ENCODE measurements around the gene FSCN2. TPM values are rescaled to one million over a fixed set of nuclear protein-coding genes. Genes with fewer than 3 reads are reported as not detected.
"Not testable (repeated sequence)": the region's sequence is repeated elsewhere in the genome, so short reads cannot be mapped to it uniquely, and the experiment has no call there.

The FSCN2 gene
- total RNA-seq, 2 donors from 2014 or later = 7.0 to 13.5 TPM

DNA sequence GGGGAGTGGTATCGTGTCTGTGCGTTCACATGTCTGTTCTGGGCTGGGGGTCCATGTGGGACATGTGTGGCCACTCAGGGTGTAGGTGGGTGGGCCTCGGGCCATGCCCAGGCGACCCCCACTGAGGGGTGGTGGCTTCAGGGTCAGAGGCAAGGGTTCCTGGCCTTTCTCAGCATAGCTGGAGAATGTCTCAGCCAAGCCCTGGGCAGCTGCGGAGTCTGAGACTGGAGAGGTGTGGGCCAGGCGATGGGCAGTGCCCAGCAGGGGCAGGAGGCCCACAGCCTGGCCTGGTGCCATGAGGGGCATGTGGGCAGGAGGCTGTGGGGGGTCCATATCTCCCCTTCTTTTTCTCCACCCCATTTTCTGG is 1.2 kb downstream of the FSCN2 start:
- H3K4me1 ChIP-seq = peaks cover 18% of the 10 kb centered on the region
- 84 to 89% methylated on average over 3 to 6 of the region's 6 CpGs for WGBS, 2 donors
- no peak overlapping the region for H3K4me3 ChIP-seq
- no peaks in the 10 kb centered on the region for H3K36me3 ChIP-seq (replicated peaks in 1 of 2; ENCODE audit: insufficient read depth in 1 of 2, low read depth in 2 of 2)
- ATAC-seq (no peak), DNase-seq (no peak)
- H3K27me3 ChIP-seq = no peaks in the 10 kb centered on the region
- intact Hi-C loops (cut with DNase I) = no loop called here
- H3K9me3 ChIP-seq = no peaks in the 10 kb centered on the region
- no peak overlapping the region for H3K27ac ChIP-seq
- TF ChIP-seq POLR2A (IDR thresholded peaks at IDR 0.05) = no peak
- TF ChIP-seq, protein P1, sequence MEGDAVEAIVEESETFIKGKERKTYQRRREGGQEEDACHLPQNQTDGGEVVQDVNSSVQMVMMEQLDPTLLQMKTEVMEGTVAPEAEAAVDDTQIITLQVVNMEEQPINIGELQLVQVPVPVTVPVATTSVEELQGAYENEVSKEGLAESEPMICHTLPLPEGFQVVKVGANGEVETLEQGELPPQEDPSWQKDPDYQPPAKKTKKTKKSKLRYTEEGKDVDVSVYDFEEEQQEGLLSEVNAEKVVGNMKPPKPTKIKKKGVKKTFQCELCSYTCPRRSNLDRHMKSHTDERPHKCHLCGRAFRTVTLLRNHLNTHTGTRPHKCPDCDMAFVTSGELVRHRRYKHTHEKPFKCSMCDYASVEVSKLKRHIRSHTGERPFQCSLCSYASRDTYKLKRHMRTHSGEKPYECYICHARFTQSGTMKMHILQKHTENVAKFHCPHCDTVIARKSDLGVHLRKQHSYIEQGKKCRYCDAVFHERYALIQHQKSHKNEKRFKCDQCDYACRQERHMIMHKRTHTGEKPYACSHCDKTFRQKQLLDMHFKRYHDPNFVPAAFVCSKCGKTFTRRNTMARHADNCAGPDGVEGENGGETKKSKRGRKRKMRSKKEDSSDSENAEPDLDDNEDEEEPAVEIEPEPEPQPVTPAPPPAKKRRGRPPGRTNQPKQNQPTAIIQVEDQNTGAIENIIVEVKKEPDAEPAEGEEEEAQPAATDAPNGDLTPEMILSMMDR (IDR thresholded peaks at IDR 0.05) = no peak

- intact Hi-C loops (cut with DNase I); DNase-seq: not testable (repeated sequence)
- WGBS, 2 donors = 80% methylated on average over 6 of the region's 6 CpGs
These were observed 2.8 kb downstream of the FSCN2 start for GRCh38 chr17:81531013-81531412.

DNA sequence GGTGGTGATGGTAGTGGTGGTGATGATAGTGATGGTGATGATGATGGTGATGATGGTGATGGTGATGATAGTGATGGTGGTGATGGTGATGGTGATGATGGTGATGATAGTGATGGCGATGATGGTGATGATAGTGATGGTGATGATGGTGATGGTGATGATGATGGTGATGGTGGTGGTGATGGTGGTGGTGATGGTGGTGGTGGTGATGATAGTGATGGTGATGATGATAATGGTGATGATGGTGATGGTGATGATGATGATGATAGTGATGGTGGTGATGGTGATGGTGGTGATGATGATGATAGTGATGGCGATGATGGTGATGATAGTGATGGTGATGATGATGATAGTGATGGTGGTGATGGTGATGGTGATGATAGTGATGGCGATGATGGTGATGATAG is 3.8 kb downstream of the FSCN2 start:
- 80 to 85% methylated on average over 3 of the region's 3 CpGs for whole genome bisulfite sequencing, 2 donors
- ATAC-seq = not testable (repeated sequence)

More at GRCh38 chr17:81531013-81531412, 2.8 kb downstream of the FSCN2 start:
- not testable (repeated sequence) for H3K36me3 ChIP-seq (replicated peaks in 1 of 2; ENCODE audit: insufficient read depth in 1 of 2, low read depth in 2 of 2); H3K27me3 ChIP-seq; H3K27ac ChIP-seq; H3K9me3 ChIP-seq; ATAC-seq; H3K4me3 ChIP-seq
- H3K4me1 ChIP-seq = peaks cover 26% of the 10 kb centered on the region

GRCh38 chr17:81532490-81533287 is 4.5 kb downstream of the FSCN2 start:
- DNase-seq = no peak
- Histone ChIP-seq H3K27me3 (no peaks in the 10 kb centered on the region), H3K36me3 (replicated peaks in 1 of 2; ENCODE audit: insufficient read depth in 1 of 2, low read depth in 2 of 2) (no peaks in the 10 kb centered on the region), H3K9me3 (no peaks in the 10 kb centered on the region), H3K4me1 (peaks cover 43% of the 10 kb centered on the region), H3K4me3 (no peak overlapping the region), H3K27ac (no peak overlapping the region)
- intact Hi-C loops (cut with DNase I) = no loop called here
- no peak for ATAC-seq
- no peak for TF ChIP-seq POLR2A (IDR thresholded peaks at IDR 0.05)
- TF ChIP-seq, protein P1 (IDR thresholded peaks at IDR 0.05) = no peak
- 91 to 96% methylated on average over 6 to 11 of the region's 11 CpGs for WGBS, 2 donors

More for the DNA sequence above, 3.8 kb downstream of the FSCN2 start:
- H3K36me3 ChIP-seq (replicated peaks in 1 of 2; ENCODE audit: insufficient read depth in 1 of 2, low read depth in 2 of 2); H3K4me3 ChIP-seq; H3K27ac ChIP-seq; DNase-seq; H3K9me3 ChIP-seq; H3K27me3 ChIP-seq; intact Hi-C loops (cut with DNase I): not testable (repeated sequence)
- peaks cover 36% of the 10 kb centered on the region for H3K4me1 ChIP-seq

DNA sequence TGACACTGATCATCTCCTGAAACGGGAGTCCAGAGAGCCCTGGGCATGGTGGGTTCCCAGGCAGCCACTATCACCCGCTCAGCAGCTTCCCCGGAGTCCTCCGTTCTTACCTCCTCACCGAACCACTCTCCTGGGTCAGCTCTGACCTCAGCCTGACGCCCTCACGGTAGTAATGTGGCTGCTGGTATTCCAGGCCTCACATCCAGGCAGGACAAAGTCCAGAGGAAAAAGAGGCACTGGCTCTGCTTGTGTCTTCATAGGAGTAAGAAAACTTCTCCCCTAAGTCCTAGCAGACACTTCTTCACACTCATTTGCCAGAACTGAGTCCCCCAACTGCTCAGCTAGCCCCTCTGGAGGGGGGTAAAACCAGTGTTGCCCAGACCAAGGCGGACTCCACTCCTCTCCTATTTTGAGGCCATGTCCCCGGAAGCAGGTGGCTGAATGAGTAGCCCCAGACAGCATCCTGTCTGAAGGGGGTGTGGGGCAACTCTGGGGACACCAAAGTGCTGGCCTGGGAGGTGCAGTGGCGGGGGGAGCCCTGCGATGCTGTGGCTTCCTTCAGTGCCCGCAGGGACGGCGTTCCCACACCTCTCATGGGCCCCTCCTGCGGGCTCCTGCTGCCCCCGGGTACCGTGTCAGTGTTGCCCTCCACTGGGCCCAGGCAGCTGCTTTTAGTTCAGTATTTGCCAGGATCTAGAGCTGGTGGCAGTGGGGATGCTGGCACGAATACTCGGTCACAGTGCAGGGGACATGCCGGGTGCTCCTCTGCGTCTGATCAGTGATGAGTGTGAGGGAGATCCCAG is 5.4 kb downstream of the FSCN2 start:
- intact Hi-C loops (cut with DNase I) = no loop called here
- no peak for ATAC-seq
- DNase-seq = no peak
- WGBS, 2 donors = 79 to 81% methylated on average over 7 to 21 of the region's 21 CpGs
- H3K36me3 ChIP-seq (replicated peaks in 1 of 2; ENCODE audit: insufficient read depth in 1 of 2, low read depth in 2 of 2) = no peaks in the 10 kb centered on the region
- H3K9me3 ChIP-seq = no peaks in the 10 kb centered on the region
- H3K4me3 ChIP-seq = no peak overlapping the region
- TF ChIP-seq, protein P1 (IDR thresholded peaks at IDR 0.05) = no peak
- H3K27me3 ChIP-seq = no peaks in the 10 kb centered on the region
- peaks cover 49% of the 10 kb centered on the region for H3K4me1 ChIP-seq
- no peak overlapping the region for H3K27ac ChIP-seq

All from body of pancreas (tissue), 4 donors.